Chondrocyte (in vitro differentiated cells): ENCODE results near the gene UBR4. TPM values are rescaled to one million over a fixed set of nuclear protein-coding genes. Genes with fewer than 3 reads are reported as not detected.

ENCODE experiments used
- DNase-seq: peaks from one replicate; pipeline ENCODE4 v3.0.0; 2021; ENCODE audit warnings: mixed read lengths, low spot score
- H3K27ac Mint-ChIP-seq: one replicate; pipeline ENCODE4 v1.8.0; 2021; ENCODE audit warnings: mild to moderate bottlenecking, moderate library complexity, mixed read lengths; ENCODE audit not compliant: unreplicated experiment
- H3K27me3 Mint-ChIP-seq: 2 replicates; pipeline ENCODE4 v1.8.0; 2021; ENCODE audit warnings: low read depth, mixed read lengths
- H3K36me3 Mint-ChIP-seq: 2 replicates; pipeline ENCODE4 v1.8.0; 2021; ENCODE audit warnings: low read depth, mixed read lengths
- H3K4me1 Mint-ChIP-seq: 2 replicates; pipeline ENCODE4 v1.8.0; 2021; ENCODE audit warnings: low read depth, mild to moderate bottlenecking, mixed read lengths
- H3K4me3 Mint-ChIP-seq: one replicate; pipeline ENCODE4 v1.8.0; 2021; ENCODE audit warnings: mild to moderate bottlenecking, moderate library complexity, mixed read lengths; ENCODE audit not compliant: unreplicated experiment
- H3K9me3 Mint-ChIP-seq: 2 replicates; pipeline ENCODE4 v1.8.0; 2021; ENCODE audit warnings: low read depth, mixed read lengths
- total RNA-seq: library from RNA; stranded (reverse); gene quantifications from 3 replicates; pipeline ENCODE4 v1.2.1, GENCODE V29; 2021
- TF ChIP-seq, protein P1 (sequence below): fragments of 200-600 bp; sonication (generic); IDR thresholded peaks from 2 replicates; pipeline ENCODE4 v1.5.0; 2021; ENCODE audit warnings: antibody characterized with exemption, mild to moderate bottlenecking, moderate library complexity

The UBR4 gene
- total RNA-seq, 1 donor from 2014 or later: 144 TPM

DNA sequence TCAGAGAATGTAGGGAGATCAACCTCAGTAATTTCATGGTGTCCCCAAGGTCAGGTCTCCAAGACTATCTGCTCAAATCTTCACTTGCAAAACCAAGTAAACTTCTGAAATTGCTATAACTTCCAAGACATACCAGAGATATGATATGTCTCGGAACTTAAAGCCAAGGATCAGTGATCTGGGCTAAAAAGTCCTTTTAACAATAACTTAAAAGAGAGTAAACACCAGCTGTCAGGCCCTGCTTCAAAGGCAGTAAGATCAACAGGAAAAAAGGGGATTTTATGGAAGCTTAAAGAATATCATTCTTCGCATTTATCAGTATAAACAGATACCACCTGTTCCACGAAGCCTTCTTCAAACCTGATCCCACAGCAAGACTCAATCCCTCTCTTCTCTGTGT lies 13.7 kb downstream of the UBR4 start:
- Mint-ChIP-seq H3K9me3 (no peaks in the 10 kb centered on the region), H3K36me3 (peaks cover 50% of the 10 kb centered on the region), H3K4me3 (no peak overlapping the region), H3K27ac (no peak overlapping the region), H3K4me1 (peaks cover 7% of the 10 kb centered on the region), H3K27me3 (no peaks in the 10 kb centered on the region)
- no peak for DNase-seq
- TF ChIP-seq, protein P1, sequence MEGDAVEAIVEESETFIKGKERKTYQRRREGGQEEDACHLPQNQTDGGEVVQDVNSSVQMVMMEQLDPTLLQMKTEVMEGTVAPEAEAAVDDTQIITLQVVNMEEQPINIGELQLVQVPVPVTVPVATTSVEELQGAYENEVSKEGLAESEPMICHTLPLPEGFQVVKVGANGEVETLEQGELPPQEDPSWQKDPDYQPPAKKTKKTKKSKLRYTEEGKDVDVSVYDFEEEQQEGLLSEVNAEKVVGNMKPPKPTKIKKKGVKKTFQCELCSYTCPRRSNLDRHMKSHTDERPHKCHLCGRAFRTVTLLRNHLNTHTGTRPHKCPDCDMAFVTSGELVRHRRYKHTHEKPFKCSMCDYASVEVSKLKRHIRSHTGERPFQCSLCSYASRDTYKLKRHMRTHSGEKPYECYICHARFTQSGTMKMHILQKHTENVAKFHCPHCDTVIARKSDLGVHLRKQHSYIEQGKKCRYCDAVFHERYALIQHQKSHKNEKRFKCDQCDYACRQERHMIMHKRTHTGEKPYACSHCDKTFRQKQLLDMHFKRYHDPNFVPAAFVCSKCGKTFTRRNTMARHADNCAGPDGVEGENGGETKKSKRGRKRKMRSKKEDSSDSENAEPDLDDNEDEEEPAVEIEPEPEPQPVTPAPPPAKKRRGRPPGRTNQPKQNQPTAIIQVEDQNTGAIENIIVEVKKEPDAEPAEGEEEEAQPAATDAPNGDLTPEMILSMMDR: no peak

DNA sequence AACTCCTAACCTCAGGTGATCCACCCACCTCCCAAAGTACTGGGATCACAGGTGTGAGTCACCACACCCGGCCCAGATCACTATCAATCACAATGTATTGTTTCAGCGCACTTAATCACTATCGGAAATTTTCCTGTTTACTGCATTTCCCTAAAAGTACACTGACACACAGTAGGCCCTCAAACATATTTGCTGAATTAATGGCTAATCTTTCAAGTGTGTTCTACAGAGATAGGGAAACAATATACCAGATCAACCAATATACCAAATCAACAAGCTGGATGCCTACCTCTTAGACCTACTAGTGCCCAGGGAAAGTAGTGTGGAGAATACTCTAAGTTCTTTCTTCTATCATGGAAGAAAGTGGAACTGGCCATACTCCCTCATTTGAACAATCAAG lies 17.1 kb downstream of the UBR4 start:
- TF ChIP-seq, protein P1: no peak
- Mint-ChIP-seq H3K4me3 (no peak overlapping the region), H3K27ac (peak overlapping the region; percentile 62)

DNA sequence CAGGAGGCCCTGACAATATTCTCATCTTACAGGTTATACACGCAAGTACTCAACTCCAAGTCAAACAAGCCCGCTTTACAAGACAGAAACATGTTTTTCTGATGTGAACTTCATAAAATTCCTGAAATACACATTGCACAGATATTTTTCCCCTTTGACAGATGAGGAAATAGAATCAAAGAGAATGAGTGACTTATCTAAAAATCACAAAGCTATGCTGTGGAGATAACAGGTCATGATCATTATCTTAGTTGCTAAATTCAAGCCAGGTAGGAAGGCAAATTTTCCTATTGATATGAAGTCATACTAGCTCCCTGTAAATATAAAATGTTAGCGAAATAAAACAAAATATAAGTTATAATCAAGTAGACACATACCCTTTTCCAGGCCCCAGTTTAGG lies 18.3 kb downstream of the UBR4 start:
- Mint-ChIP-seq H3K4me3 (no peak overlapping the region), H3K36me3 (peaks cover 51% of the 10 kb centered on the region), H3K4me1 (no peaks in the 10 kb centered on the region), H3K27me3 (no peaks in the 10 kb centered on the region), H3K9me3 (no peaks in the 10 kb centered on the region), H3K27ac (no peak overlapping the region)
- TF ChIP-seq, protein P1: no peak
- DNase-seq: no peak

More for the DNA sequence above, 17.1 kb downstream of the UBR4 start:
- Mint-ChIP-seq H3K9me3 (no peaks in the 10 kb centered on the region), H3K4me1 (no peaks in the 10 kb centered on the region), H3K27me3 (no peaks in the 10 kb centered on the region), H3K36me3 (peaks cover 54% of the 10 kb centered on the region)
- DNase-seq: no peak

DNA sequence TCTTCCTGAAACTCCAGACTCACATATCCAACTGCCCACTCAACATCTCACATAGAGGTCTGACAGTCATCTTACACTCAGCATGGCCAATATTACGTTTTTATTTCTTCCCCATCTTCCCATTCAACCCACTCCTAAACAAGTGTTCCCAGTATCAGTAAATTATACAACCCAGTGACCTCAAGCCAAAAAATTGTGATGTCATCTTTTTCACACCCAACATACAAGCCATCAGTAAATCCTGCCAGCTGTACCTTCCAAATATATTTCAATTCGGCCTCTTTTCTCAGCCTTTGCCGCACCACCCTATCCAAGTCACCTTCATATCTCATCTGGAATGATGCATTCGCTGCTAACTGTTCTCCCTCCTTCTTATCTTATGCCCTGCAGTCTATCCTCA lies 19.6 kb downstream of the UBR4 start:
- no peaks in the 10 kb centered on the region for H3K27me3 Mint-ChIP-seq
- no peak overlapping the region for H3K27ac Mint-ChIP-seq
- H3K36me3 Mint-ChIP-seq: peaks cover 55% of the 10 kb centered on the region
- no peaks in the 10 kb centered on the region for H3K4me1 Mint-ChIP-seq
- TF ChIP-seq, protein P1: no peak
- no peak for DNase-seq
- no peak overlapping the region for H3K4me3 Mint-ChIP-seq
- H3K9me3 Mint-ChIP-seq: no peaks in the 10 kb centered on the region

DNA sequence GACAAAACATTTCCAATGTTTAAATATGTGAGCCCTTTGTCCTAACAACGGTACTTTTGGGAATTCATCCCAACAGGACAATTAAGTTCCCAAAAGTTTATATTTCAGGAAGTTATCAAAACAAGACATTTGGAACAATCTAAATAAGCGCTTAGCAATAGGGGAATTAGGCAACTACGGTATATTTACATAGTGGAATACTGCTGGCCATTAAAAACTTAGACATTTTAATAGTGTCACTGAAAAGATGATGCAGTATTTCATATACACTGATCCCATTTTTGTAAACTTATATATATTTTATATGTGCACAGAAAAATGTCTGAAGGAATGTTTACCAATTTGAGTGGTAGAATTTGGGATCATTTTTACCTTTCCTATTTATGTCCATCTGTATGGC lies 20.8 kb downstream of the UBR4 start:
- Mint-ChIP-seq H3K27ac (no peak overlapping the region), H3K36me3 (peaks cover 61% of the 10 kb centered on the region), H3K4me3 (no peak overlapping the region), H3K4me1 (no peaks in the 10 kb centered on the region), H3K9me3 (no peaks in the 10 kb centered on the region), H3K27me3 (no peaks in the 10 kb centered on the region)
- TF ChIP-seq, protein P1: no peak
- no peak for DNase-seq
